ENCODE results near the gene CCDC34. TPM values are rescaled to one million over a fixed set of nuclear protein-coding genes. Genes with fewer than 3 reads are reported as not detected.

CCDC34 gene
- total and polyA plus RNA-seq, 7 donors = 2.0 to 10.4 (median 4.3) TPM

GRCh38 chr11:27310182-27310581, 52.8 kb downstream of the CCDC34 start:
- no peak overlapping the region for H3K4me3 ChIP-seq

DNA sequence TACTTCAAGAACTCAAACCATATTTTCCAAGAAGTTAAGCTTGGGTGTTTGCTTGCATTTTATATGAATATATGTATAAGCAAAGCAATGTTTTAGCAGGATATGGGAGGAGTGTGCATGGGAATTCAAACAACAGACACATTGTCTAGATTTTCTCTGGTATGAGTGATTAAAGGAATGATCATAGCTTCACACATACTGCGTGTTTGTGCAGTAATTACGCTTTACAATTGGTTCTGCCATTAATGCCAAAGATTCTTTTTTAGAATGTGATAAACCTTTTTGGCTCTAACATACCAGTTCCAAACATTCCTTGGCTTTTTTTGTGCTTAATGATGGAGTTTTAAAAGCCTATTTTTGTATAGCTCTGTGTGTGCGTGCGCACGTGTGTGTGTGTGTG, 54.0 kb downstream of the CCDC34 start:
- H3K36me3 ChIP-seq = no peaks in the 10 kb centered on the region
- intact Hi-C loops (cut with DNase I) = no loop called here
- H3K27me3 ChIP-seq = no peaks in the 10 kb centered on the region
- no peak overlapping the region for H3K27ac ChIP-seq
- H3K4me3 ChIP-seq = no peak overlapping the region
- WGBS, 2 donors = 87 to 88% methylated on average over 5 of the region's 5 CpGs
- H3K4me1 ChIP-seq = no peaks in the 10 kb centered on the region
- H3K9me3 ChIP-seq = no peaks in the 10 kb centered on the region
- DNase-seq = no peak
- no peak for TF ChIP-seq EP300 (IDR thresholded peaks at IDR 0.05)

More at GRCh38 chr11:27310182-27310581, 52.8 kb downstream of the CCDC34 start:
- Histone ChIP-seq H3K36me3 (no peaks in the 10 kb centered on the region), H3K9me3 (no peaks in the 10 kb centered on the region), H3K27me3 (no peaks in the 10 kb centered on the region), H3K27ac (no peak overlapping the region), H3K4me1 (no peaks in the 10 kb centered on the region)
- intact Hi-C loops (cut with DNase I) = no loop called here
- TF ChIP-seq POLR2AphosphoS5 (IDR thresholded peaks at IDR 0.05) = no peak
- no peak for DNase-seq

GRCh38 chr11:27307232-27307631, 55.8 kb downstream of the CCDC34 start:
- no peaks in the 10 kb centered on the region for H3K27me3 ChIP-seq
- DNase-seq = no peak
- intact Hi-C loops (cut with DNase I) = no loop called here
- TF ChIP-seq POLR2A (IDR thresholded peaks at IDR 0.05) = no peak
- TF ChIP-seq POLR2AphosphoS5 (IDR thresholded peaks at IDR 0.05) = no peak
- TF ChIP-seq, protein P1, sequence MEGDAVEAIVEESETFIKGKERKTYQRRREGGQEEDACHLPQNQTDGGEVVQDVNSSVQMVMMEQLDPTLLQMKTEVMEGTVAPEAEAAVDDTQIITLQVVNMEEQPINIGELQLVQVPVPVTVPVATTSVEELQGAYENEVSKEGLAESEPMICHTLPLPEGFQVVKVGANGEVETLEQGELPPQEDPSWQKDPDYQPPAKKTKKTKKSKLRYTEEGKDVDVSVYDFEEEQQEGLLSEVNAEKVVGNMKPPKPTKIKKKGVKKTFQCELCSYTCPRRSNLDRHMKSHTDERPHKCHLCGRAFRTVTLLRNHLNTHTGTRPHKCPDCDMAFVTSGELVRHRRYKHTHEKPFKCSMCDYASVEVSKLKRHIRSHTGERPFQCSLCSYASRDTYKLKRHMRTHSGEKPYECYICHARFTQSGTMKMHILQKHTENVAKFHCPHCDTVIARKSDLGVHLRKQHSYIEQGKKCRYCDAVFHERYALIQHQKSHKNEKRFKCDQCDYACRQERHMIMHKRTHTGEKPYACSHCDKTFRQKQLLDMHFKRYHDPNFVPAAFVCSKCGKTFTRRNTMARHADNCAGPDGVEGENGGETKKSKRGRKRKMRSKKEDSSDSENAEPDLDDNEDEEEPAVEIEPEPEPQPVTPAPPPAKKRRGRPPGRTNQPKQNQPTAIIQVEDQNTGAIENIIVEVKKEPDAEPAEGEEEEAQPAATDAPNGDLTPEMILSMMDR (IDR thresholded peaks at IDR 0.05) = no peak
- no peak for TF ChIP-seq EP300 (IDR thresholded peaks at IDR 0.05)
- no peak overlapping the region for H3K27ac ChIP-seq
- H3K4me3 ChIP-seq = no peak overlapping the region
- no peaks in the 10 kb centered on the region for H3K36me3 ChIP-seq
- no peaks in the 10 kb centered on the region for H3K9me3 ChIP-seq
- no peaks in the 10 kb centered on the region for H3K4me1 ChIP-seq

- H3K27me3 ChIP-seq = no peaks in the 10 kb centered on the region
- no peak for DNase-seq
- whole genome bisulfite sequencing, 2 donors = 93 to 95% methylated on average over 3 of the region's 3 CpGs
- no peaks in the 10 kb centered on the region for H3K9me3 ChIP-seq
- no peaks in the 10 kb centered on the region for H3K36me3 ChIP-seq
- no peak overlapping the region for H3K4me3 ChIP-seq
- intact Hi-C loops (cut with DNase I) = no loop called here
- no peak overlapping the region for H3K27ac ChIP-seq
- TF ChIP-seq POLR2AphosphoS5 (IDR thresholded peaks at IDR 0.05) (no peak), POLR2A (IDR thresholded peaks at IDR 0.05) (no peak), EP300 (IDR thresholded peaks at IDR 0.05) (no peak)
- TF ChIP-seq, protein P1 (IDR thresholded peaks at IDR 0.05) = no peak
- H3K4me1 ChIP-seq = no peaks in the 10 kb centered on the region
Observed at GRCh38 chr11:27305751-27306150, 57.3 kb downstream of the CCDC34 start.

GRCh38 chr11:27304514-27304913, 58.5 kb downstream of the CCDC34 start:
- Histone ChIP-seq H3K9me3 (no peaks in the 10 kb centered on the region), H3K4me3 (no peak overlapping the region), H3K36me3 (no peaks in the 10 kb centered on the region), H3K4me1 (no peaks in the 10 kb centered on the region), H3K27me3 (no peaks in the 10 kb centered on the region), H3K27ac (no peak overlapping the region)
- TF ChIP-seq POLR2A (IDR thresholded peaks at IDR 0.05) (no peak), EP300 (IDR thresholded peaks at IDR 0.05) (no peak), POLR2AphosphoS5 (IDR thresholded peaks at IDR 0.05) (no peak)
- TF ChIP-seq, protein P1 (IDR thresholded peaks at IDR 0.05) = no peak
- intact Hi-C loops (cut with DNase I) = no loop called here
- WGBS, 2 donors = 95 to 96% methylated on average over 8 of the region's 8 CpGs
- no peak for DNase-seq

DNA sequence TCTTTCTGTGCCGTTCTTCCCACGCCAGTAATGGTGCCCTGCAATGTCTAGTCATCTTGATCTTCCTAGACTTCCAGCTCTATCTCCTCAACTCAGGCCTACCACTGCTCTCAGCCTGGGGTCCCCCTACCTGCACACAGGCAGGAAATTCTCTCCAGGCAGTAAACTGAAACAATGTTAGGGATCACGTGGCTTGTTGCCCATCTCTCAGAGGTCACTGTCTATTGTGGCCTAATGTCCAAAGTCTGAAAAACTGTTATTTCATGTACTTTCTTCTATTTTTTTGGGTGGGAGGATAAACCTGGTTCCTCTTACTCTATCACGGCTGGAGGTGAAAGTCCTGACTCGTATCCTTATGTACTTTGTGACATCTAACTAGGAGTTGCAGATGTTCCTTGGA, 59.1 kb downstream of the CCDC34 start:
- TF ChIP-seq POLR2A (IDR thresholded peaks at IDR 0.05) = no peak
- TF ChIP-seq, protein P1 (IDR thresholded peaks at IDR 0.05) = no peak
- TF ChIP-seq EP300 (IDR thresholded peaks at IDR 0.05) = no peak
- TF ChIP-seq POLR2AphosphoS5 (IDR thresholded peaks at IDR 0.05) = no peak
- intact Hi-C loops (cut with DNase I) = no loop called here
- Histone ChIP-seq H3K4me1 (no peaks in the 10 kb centered on the region), H3K4me3 (no peak overlapping the region), H3K27ac (no peak overlapping the region), H3K9me3 (no peaks in the 10 kb centered on the region), H3K27me3 (no peaks in the 10 kb centered on the region), H3K36me3 (no peaks in the 10 kb centered on the region)
- DNase-seq = no peak
- WGBS, 2 donors = 70 to 84% methylated on average over 5 of the region's 5 CpGs
